ENCODE results near the gene LYRM7.
"Not testable (repeated sequence)": the region's sequence is repeated elsewhere in the genome, so short reads cannot be mapped to it uniquely, and the experiment has no call there.

The LYRM7 gene

DNA sequence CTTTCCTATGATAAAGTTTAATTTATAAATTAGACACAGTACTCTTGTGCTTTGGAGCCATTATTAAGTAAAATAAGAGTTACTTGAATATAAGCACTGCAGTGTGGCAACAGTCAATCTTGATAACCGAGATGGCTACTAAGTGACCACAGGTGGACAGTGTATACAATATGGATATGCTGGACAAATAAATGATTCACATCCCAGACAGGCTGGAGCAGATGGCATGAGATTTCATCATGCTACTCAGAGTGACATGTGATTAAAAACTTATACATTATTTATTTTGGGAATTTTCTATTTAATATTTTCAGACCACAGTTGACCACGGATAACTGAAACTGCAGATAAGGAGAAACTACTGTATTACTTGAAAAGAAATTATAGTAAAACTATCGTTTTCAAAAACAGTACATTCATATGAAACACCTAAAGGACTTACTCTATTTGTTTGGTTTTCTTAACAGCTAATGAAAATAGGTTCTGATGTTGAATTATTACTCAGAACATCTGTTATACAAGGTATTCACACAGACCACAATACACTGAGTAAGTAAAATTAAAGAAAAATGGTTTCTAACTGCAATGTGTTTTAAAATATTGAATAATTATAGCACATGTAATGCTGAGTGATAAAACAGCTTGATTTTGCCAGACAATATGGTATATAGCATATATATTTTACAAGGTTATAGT is 16.0 kb downstream of the LYRM7 start:
- Histone ChIP-seq H3K9me2 (replicated peaks; ENCODE audit: low read depth, low read length) (no peaks in the 10 kb centered on the region), H3F3A (ENCODE audit: low read depth) (no peaks in the 10 kb centered on the region), H3K79me2 (ENCODE audit: insufficient read depth, low read length) (no peaks in the 10 kb centered on the region), H3K4me1 (ENCODE audit: insufficient read depth, low read length, poor library complexity, severe bottlenecking) (no peaks in the 10 kb centered on the region), H3K4me3 (ENCODE audit: low read length, poor library complexity, severe bottlenecking) (no peak overlapping the region), H3K9me3 (ENCODE audit: insufficient read depth, low read depth, low read length) (no peaks in the 10 kb centered on the region), H2AFZ (ENCODE audit: low read length) (no peak overlapping the region), H4K20me1 (ENCODE audit: insufficient read depth, low read length, poor library complexity, severe bottlenecking) (no peaks in the 10 kb centered on the region), H3K27me3 (ENCODE audit: insufficient read depth, low read length, poor library complexity, severe bottlenecking) (no peaks in the 10 kb centered on the region), H3K36me3 (ENCODE audit: insufficient read depth, low read length) (no peaks in the 10 kb centered on the region), H3K9ac (ENCODE audit: low read depth, low read length, poor library complexity, severe bottlenecking) (no peak overlapping the region), H3K4me2 (ENCODE audit: low read depth, low read length, poor library complexity, severe bottlenecking) (no peak overlapping the region)
- no peak for TF ChIP-seq CTCF (conservative IDR thresholded peaks at IDR 0.05; ENCODE audit: low read length)
- no peak for TF ChIP-seq EZH2phosphoT487 (IDR thresholded peaks at IDR 0.05; ENCODE audit: borderline replicate concordance)

DNA sequence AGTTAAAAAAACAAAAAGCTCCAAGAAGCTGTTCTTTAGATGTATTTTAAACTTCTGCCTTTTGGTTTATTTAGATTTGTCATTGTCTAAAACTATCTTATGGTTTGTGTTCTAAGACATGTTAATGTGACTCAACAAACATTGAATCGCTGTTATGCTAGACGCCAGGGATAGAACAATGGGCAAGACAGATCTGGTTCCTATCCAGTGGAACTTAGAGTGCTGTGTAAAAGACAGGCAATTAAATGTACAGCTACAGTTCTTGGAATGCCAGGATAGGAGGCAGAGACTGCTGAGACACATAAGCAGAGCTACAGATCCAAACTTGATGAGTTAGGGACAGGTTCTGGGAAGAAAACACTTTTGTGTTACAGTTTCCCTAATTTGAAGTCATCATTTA is 22.4 kb downstream of the LYRM7 start:
- TF ChIP-seq CTCF (conservative IDR thresholded peaks at IDR 0.05; ENCODE audit: low read length) = no peak
- TF ChIP-seq EZH2phosphoT487 (IDR thresholded peaks at IDR 0.05; ENCODE audit: borderline replicate concordance) = no peak
- Histone ChIP-seq H3F3A (ENCODE audit: low read depth) (no peaks in the 10 kb centered on the region), H3K4me2 (ENCODE audit: low read depth, low read length, poor library complexity, severe bottlenecking) (no peak overlapping the region), H3K9ac (ENCODE audit: low read depth, low read length, poor library complexity, severe bottlenecking) (no peak overlapping the region), H3K4me3 (ENCODE audit: low read length, poor library complexity, severe bottlenecking) (no peak overlapping the region), H3K79me2 (ENCODE audit: insufficient read depth, low read length) (no peaks in the 10 kb centered on the region), H2AFZ (ENCODE audit: low read length) (no peak overlapping the region), H4K20me1 (ENCODE audit: insufficient read depth, low read length, poor library complexity, severe bottlenecking) (no peaks in the 10 kb centered on the region), H3K9me2 (replicated peaks; ENCODE audit: low read depth, low read length) (no peaks in the 10 kb centered on the region), H3K36me3 (ENCODE audit: insufficient read depth, low read length) (no peaks in the 10 kb centered on the region), H3K9me3 (ENCODE audit: insufficient read depth, low read depth, low read length) (no peaks in the 10 kb centered on the region), H3K4me1 (ENCODE audit: insufficient read depth, low read length, poor library complexity, severe bottlenecking) (peaks cover 7% of the 10 kb centered on the region), H3K27me3 (ENCODE audit: insufficient read depth, low read length, poor library complexity, severe bottlenecking) (no peaks in the 10 kb centered on the region)

GRCh38 chr5:131193897-131194296 is 23.2 kb downstream of the LYRM7 start:
- H3K27me3 ChIP-seq (ENCODE audit: insufficient read depth, low read length, poor library complexity, severe bottlenecking); H3K9me3 ChIP-seq (ENCODE audit: insufficient read depth, low read depth, low read length); H3K9me2 ChIP-seq (replicated peaks; ENCODE audit: low read depth, low read length); H4K20me1 ChIP-seq (ENCODE audit: insufficient read depth, low read length, poor library complexity, severe bottlenecking); H3K4me1 ChIP-seq (ENCODE audit: insufficient read depth, low read length, poor library complexity, severe bottlenecking); H2AFZ ChIP-seq (ENCODE audit: low read length); H3K79me2 ChIP-seq (ENCODE audit: insufficient read depth, low read length); H3K4me2 ChIP-seq (ENCODE audit: low read depth, low read length, poor library complexity, severe bottlenecking); H3K4me3 ChIP-seq (ENCODE audit: low read length, poor library complexity, severe bottlenecking); H3K9ac ChIP-seq (ENCODE audit: low read depth, low read length, poor library complexity, severe bottlenecking); H3F3A ChIP-seq (ENCODE audit: low read depth); H3K36me3 ChIP-seq (ENCODE audit: insufficient read depth, low read length): not testable (repeated sequence)

DNA sequence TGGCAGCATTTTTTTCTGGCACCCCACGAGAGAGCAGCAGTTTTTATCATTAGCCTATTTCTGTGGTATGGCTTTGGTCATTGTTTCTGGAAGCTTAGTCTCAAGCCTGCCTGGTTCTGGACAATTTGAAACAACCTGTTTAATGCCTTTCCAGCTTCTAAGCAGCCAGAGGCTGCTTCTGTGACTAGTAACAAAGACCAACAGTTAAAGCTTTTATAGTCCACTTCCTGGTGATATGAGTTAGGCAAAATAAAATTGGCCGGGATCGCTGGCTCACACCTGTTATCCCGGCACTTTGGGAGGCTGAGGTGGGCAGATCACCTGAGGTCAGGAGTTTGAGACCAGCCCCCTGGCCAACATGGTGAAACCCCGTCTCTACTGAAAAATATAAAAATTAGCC is 24.0 kb downstream of the LYRM7 start:
- Histone ChIP-seq H4K20me1 (ENCODE audit: insufficient read depth, low read length, poor library complexity, severe bottlenecking) (no peaks in the 10 kb centered on the region), H3K9me3 (ENCODE audit: insufficient read depth, low read depth, low read length) (no peaks in the 10 kb centered on the region), H3K4me2 (ENCODE audit: low read depth, low read length, poor library complexity, severe bottlenecking) (peak overlapping the region; percentile 2), H3K79me2 (ENCODE audit: insufficient read depth, low read length) (no peaks in the 10 kb centered on the region), H2AFZ (ENCODE audit: low read length) (no peak overlapping the region), H3K9me2 (replicated peaks; ENCODE audit: low read depth, low read length) (no peaks in the 10 kb centered on the region), H3F3A (ENCODE audit: low read depth) (no peaks in the 10 kb centered on the region), H3K27me3 (ENCODE audit: insufficient read depth, low read length, poor library complexity, severe bottlenecking) (no peaks in the 10 kb centered on the region), H3K4me1 (ENCODE audit: insufficient read depth, low read length, poor library complexity, severe bottlenecking) (peaks cover 7% of the 10 kb centered on the region), H3K9ac (ENCODE audit: low read depth, low read length, poor library complexity, severe bottlenecking) (no peak overlapping the region), H3K4me3 (ENCODE audit: low read length, poor library complexity, severe bottlenecking) (no peak overlapping the region), H3K36me3 (ENCODE audit: insufficient read depth, low read length) (no peaks in the 10 kb centered on the region)
- TF ChIP-seq CTCF (conservative IDR thresholded peaks at IDR 0.05; ENCODE audit: low read length) = no peak
- no peak for TF ChIP-seq EZH2phosphoT487 (IDR thresholded peaks at IDR 0.05; ENCODE audit: borderline replicate concordance)

Measured in Loucy (cell line).